ENCODE results near the gene KHDRBS1. TPM values are rescaled to one million over a fixed set of nuclear protein-coding genes. Genes with fewer than 3 reads are reported as not detected.

Gene KHDRBS1
- polyA plus RNA-seq, 4 donors: 50.1 to 123 (median 77.7) TPM

GRCh38 chr1:32091176-32091575 is 77.5 kb downstream of the KHDRBS1 start:
- no peak overlapping the region for H3K4me3 ChIP-seq (ENCODE audit: low read depth in 1 of 3, low read length in 3 of 3)
- no peak overlapping the region for H3K27ac ChIP-seq (ENCODE audit: low read depth in 1 of 3, low read length in 2 of 3)
- DNase-seq: no peak
- H3K4me1 ChIP-seq (ENCODE audit: control insufficient read depth in 3 of 3, insufficient read depth in 2 of 3, low read depth in 1 of 3, low read length in 2 of 3): no peaks in the 10 kb centered on the region
- no peaks in the 10 kb centered on the region for H3K9me3 ChIP-seq (ENCODE audit: control insufficient read depth in 2 of 2, insufficient read depth in 1 of 2, low read depth in 1 of 2, low read length in 1 of 2)
- FAIRE-seq: no peak
- H3K36me3 ChIP-seq (ENCODE audit: control insufficient read depth in 3 of 3, insufficient read depth in 2 of 3, low read depth in 1 of 3, low read length in 3 of 3): peaks cover 5 to 67% (median 6%) of the 10 kb centered on the region in 3 donors
- H3K27me3 ChIP-seq (ENCODE audit: control insufficient read depth in 3 of 3, insufficient read depth in 3 of 3, low read length in 3 of 3): no peaks in the 10 kb centered on the region
- 96 to 99% (median 99%) methylated on average over 8 of the region's 8 CpGs for whole genome bisulfite sequencing, 3 donors

GRCh38 chr1:32091591-32091990 is 77.9 kb downstream of the KHDRBS1 start:
- no peak for FAIRE-seq
- no peak for DNase-seq
- no peaks in the 10 kb centered on the region for H3K27me3 ChIP-seq (ENCODE audit: control insufficient read depth in 3 of 3, insufficient read depth in 3 of 3, low read length in 3 of 3)
- H3K4me1 ChIP-seq (ENCODE audit: control insufficient read depth in 3 of 3, insufficient read depth in 2 of 3, low read depth in 1 of 3, low read length in 2 of 3): no peaks in the 10 kb centered on the region
- no peak overlapping the region for H3K27ac ChIP-seq (ENCODE audit: low read depth in 1 of 3, low read length in 2 of 3)
- H3K36me3 ChIP-seq (ENCODE audit: control insufficient read depth in 3 of 3, insufficient read depth in 2 of 3, low read depth in 1 of 3, low read length in 3 of 3): peaks cover 3 to 66% (median 6%) of the 10 kb centered on the region in 3 donors
- no peaks in the 10 kb centered on the region for H3K9me3 ChIP-seq (ENCODE audit: control insufficient read depth in 2 of 2, insufficient read depth in 1 of 2, low read depth in 1 of 2, low read length in 1 of 2)
- H3K4me3 ChIP-seq (ENCODE audit: low read depth in 1 of 3, low read length in 3 of 3): no peak overlapping the region
- 93 to 96% (median 96%) methylated on average over 15 of the region's 15 CpGs for WGBS, 3 donors

Other genes starting within 250 kb of the KHDRBS1 start
- 10 to 100 TPM in 2 of 4 donors, 1 to 10 TPM in 2; 4.8 to 43.7 (median 11.6) TPM for gene ADGRB2, start 249.5 kb upstream of the KHDRBS1 start, polyA plus RNA-seq
- 1 to 10 TPM in 2 of 4 donors, under 1 TPM in 1, not detected in 1; 0.81 to 2.0 (median 1.1) TPM for gene SPOCD1, start 197.8 kb upstream of the KHDRBS1 start, polyA plus RNA-seq
- gene PTP4A2, start 75.5 kb upstream of the KHDRBS1 start, polyA plus RNA-seq: 100 to 1,000 TPM; 115 to 213 (median 124) TPM
- gene TMEM39B, start 59.1 kb downstream of the KHDRBS1 start, polyA plus RNA-seq: 10 to 100 TPM in 2 of 4 donors, 1 to 10 TPM in 2; 4.2 to 15.6 (median 8.0) TPM
- 10 to 100 TPM in 2 of 4 donors, 1 to 10 TPM in 2; 5.4 to 25.6 (median 9.1) TPM for gene KPNA6, start 94.2 kb downstream of the KHDRBS1 start, polyA plus RNA-seq
- gene TXLNA, start 165.8 kb downstream of the KHDRBS1 start, polyA plus RNA-seq: 10 to 100 TPM in 2 of 4 donors, 1 to 10 TPM in 2; 6.9 to 28.1 (median 18.1) TPM
- gene CCDC28B, start 186.7 kb downstream of the KHDRBS1 start, polyA plus RNA-seq: 1 to 10 TPM; 2.5 to 9.3 (median 6.2) TPM
- gene IQCC, start 191.8 kb downstream of the KHDRBS1 start, polyA plus RNA-seq: 1 to 10 TPM in 3 of 4 donors, under 1 TPM in 1; 0.54 to 4.8 (median 1.8) TPM
- gene DCDC2B, start 195.2 kb downstream of the KHDRBS1 start, polyA plus RNA-seq: under 1 TPM in 1 of 4 donors, not detected in 3; 0.41 TPM
- 10 to 100 TPM in 2 of 4 donors, 1 to 10 TPM in 2; 6.5 to 22.1 (median 10.5) TPM for gene TMEM234, start 208.5 kb downstream of the KHDRBS1 start, polyA plus RNA-seq
- 100 to 1,000 TPM; 158 to 234 (median 169) TPM for gene EIF3I, start 208.5 kb downstream of the KHDRBS1 start, polyA plus RNA-seq
- gene FAM167B, start 233.4 kb downstream of the KHDRBS1 start, polyA plus RNA-seq: 1 to 10 TPM; 1.4 to 6.4 (median 2.6) TPM
- gene LCK, start 237.4 kb downstream of the KHDRBS1 start, polyA plus RNA-seq: 10 to 100 TPM in 1 of 4 donors, 1 to 10 TPM in 3; 3.1 to 14.1 (median 4.0) TPM

Data from small intestine (tissue), 7 donors.